Measurements from ENCODE around the gene NDRG4.
"Not testable (repeated sequence)": the region's sequence is repeated elsewhere in the genome, so short reads cannot be mapped to it uniquely, and the experiment has no call there.

NDRG4 gene

GRCh38 chr16:58465817-58466216 is 34.1 kb upstream of the NDRG4 start:
- DNase-seq = no peak

- DNase-seq = no peak
Observed at GRCh38 chr16:58466396-58466795, 33.5 kb upstream of the NDRG4 start.

- no peak for DNase-seq
Observed at GRCh38 chr16:58467905-58468304, 32.0 kb upstream of the NDRG4 start.

GRCh38 chr16:58471209-58471975 is 28.6 kb upstream of the NDRG4 start:
- no peak for DNase-seq

- no peak for DNase-seq
Observed at GRCh38 chr16:58472266-58472665, 27.7 kb upstream of the NDRG4 start.

GRCh38 chr16:58472827-58473226 is 27.1 kb upstream of the NDRG4 start:
- DNase-seq = no peak

- no peak for DNase-seq
Observed at GRCh38 chr16:58474296-58474695, 25.6 kb upstream of the NDRG4 start.

- DNase-seq = no peak
Observed at GRCh38 chr16:58475091-58475619, 24.8 kb upstream of the NDRG4 start.

- no peak for DNase-seq
Observed at GRCh38 chr16:58476791-58477190, 23.2 kb upstream of the NDRG4 start.

- DNase-seq = no peak
Observed at GRCh38 chr16:58478427-58478826, 21.5 kb upstream of the NDRG4 start.

- DNase-seq = no peak
Observed at GRCh38 chr16:58481226-58481869, 18.6 kb upstream of the NDRG4 start.

- DNase-seq = no peak
Observed at GRCh38 chr16:58481931-58482330, 18.0 kb upstream of the NDRG4 start.

GRCh38 chr16:58485184-58485887 is 14.6 kb upstream of the NDRG4 start:
- DNase-seq = no peak

GRCh38 chr16:58487566-58488351 is 12.2 kb upstream of the NDRG4 start:
- DNase-seq = peak; percentile 68

GRCh38 chr16:58488531-58488930 is 11.4 kb upstream of the NDRG4 start:
- no peak for DNase-seq

- DNase-seq = no peak
Observed at GRCh38 chr16:58490065-58490464, 9.9 kb upstream of the NDRG4 start.

GRCh38 chr16:58490539-58490938 is 9.4 kb upstream of the NDRG4 start:
- DNase-seq = not testable (repeated sequence)

GRCh38 chr16:58492066-58492465 is 7.9 kb upstream of the NDRG4 start:
- DNase-seq = no peak

- DNase-seq = no peak
Observed at GRCh38 chr16:58492735-58493134, 7.2 kb upstream of the NDRG4 start.

- no peak for DNase-seq
Observed at GRCh38 chr16:58493756-58494431, 6.0 kb upstream of the NDRG4 start.

GRCh38 chr16:58494981-58495520 is 4.9 kb upstream of the NDRG4 start:
- DNase-seq = peak; percentile 94
